A549 (cell line): ENCODE results near the gene ANO6.

Experiments used
- EHMT2 ChIP-seq: fragments of 200-600 bp; sonication (generic); IDR thresholded peaks from 2 replicates; pipeline ENCODE4 v1.6.1; 2016; ENCODE audit warnings: antibody characterized with exemption, low read depth, mild to moderate bottlenecking, moderate library complexity
- EP300 ChIP-seq, 2 experiments: fragments of >200 bp; sonication (Bioruptor Twin); formaldehyde crosslinking; IDR thresholded peaks; 2 replicates in 1 of 2; 3 replicates in 1 of 2; pipeline ENCODE4 v1.6.1; 2016 to 2017
- HOXB5 ChIP-seq: fragments of 250-450 bp; sonication (Bioruptor Pico); IDR thresholded peaks from 2 replicates; pipeline ENCODE4 v1.5.0; 2020; ENCODE audit warnings: mild to moderate bottlenecking, moderate library complexity
- JUN ChIP-seq, 2 experiments: fragments of >200 bp; sonication (Bioruptor Twin); formaldehyde crosslinking; IDR thresholded peaks; 2 replicates in 1 of 2; 3 replicates in 1 of 2; pipeline ENCODE4 v1.6.1; 2016 to 2017
- JUNB ChIP-seq: fragments of >200 bp; sonication (Bioruptor Twin); formaldehyde crosslinking; IDR thresholded peaks from 2 replicates; pipeline ENCODE4 v1.6.1; 2016
- KDM1A ChIP-seq: fragments of 200-600 bp; sonication (generic); IDR thresholded peaks from 2 replicates; pipeline ENCODE4 v1.6.1; 2016; ENCODE audit warnings: low read depth, mild to moderate bottlenecking
- NFE2L2 ChIP-seq: fragments of 150-350 bp; conservative IDR thresholded peaks from 2 replicates; pipeline ENCODE4 v1.6.1; 2014; ENCODE audit warnings: low read length
- POLR2A ChIP-seq: IDR thresholded peaks from 2 replicates; pipeline ENCODE4 v1.6.1; 2012; ENCODE audit warnings: mild to moderate bottlenecking, low read length
- RAD21 ChIP-seq, 2 experiments: fragments of >200 bp in 1 of 2; sonication (Bioruptor Twin) in 1 of 2; formaldehyde crosslinking in 1 of 2; IDR thresholded peaks in 1 of 2; conservative IDR thresholded peaks in 1 of 2; 2 replicates in 1 of 2; 3 replicates in 1 of 2; pipeline ENCODE4 v1.6.1; 2012 to 2018; ENCODE audit warnings: inconsistent platforms in 1 of 2
- TF ChIP-seq, protein P1 (sequence below): fragments of >200 bp; sonication (Bioruptor Twin); formaldehyde crosslinking; IDR thresholded peaks from 3 replicates; pipeline ENCODE4 v1.5.1; 2016

GRCh38 chr12:45170456-45171042 lies 45.3 kb upstream of the ANO6 start:
- TF ChIP-seq, protein P1, sequence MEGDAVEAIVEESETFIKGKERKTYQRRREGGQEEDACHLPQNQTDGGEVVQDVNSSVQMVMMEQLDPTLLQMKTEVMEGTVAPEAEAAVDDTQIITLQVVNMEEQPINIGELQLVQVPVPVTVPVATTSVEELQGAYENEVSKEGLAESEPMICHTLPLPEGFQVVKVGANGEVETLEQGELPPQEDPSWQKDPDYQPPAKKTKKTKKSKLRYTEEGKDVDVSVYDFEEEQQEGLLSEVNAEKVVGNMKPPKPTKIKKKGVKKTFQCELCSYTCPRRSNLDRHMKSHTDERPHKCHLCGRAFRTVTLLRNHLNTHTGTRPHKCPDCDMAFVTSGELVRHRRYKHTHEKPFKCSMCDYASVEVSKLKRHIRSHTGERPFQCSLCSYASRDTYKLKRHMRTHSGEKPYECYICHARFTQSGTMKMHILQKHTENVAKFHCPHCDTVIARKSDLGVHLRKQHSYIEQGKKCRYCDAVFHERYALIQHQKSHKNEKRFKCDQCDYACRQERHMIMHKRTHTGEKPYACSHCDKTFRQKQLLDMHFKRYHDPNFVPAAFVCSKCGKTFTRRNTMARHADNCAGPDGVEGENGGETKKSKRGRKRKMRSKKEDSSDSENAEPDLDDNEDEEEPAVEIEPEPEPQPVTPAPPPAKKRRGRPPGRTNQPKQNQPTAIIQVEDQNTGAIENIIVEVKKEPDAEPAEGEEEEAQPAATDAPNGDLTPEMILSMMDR, result peak; percentile 92
- no peak for TF ChIP-seq EP300 (IDR thresholded peaks at IDR 0.05)
- TF ChIP-seq POLR2A, result no peak
- no peak for TF ChIP-seq KDM1A
- no peak for TF ChIP-seq EHMT2
- no peak for TF ChIP-seq HOXB5
- peak; percentile 84 to 95 for TF ChIP-seq RAD21 (conservative IDR thresholded peaks at IDR 0.05 in 1 of 2, IDR thresholded peaks at IDR 0.05 in 1 of 2)
- no peak for TF ChIP-seq JUNB
- TF ChIP-seq JUN (IDR thresholded peaks at IDR 0.05), result no peak
- TF ChIP-seq NFE2L2, result no peak
